HCEC 1CT (cell line): ENCODE measurements around the gene HBA1.
"Not testable (repeated sequence)": the region's sequence is repeated elsewhere in the genome, so short reads cannot be mapped to it uniquely, and the experiment has no call there.

Experiments used
- DNase-seq: peaks from one replicate; pipeline ENCODE4 v3.0.0-alpha.2; 2017

The HBA1 gene

GRCh38 chr16:160242-160641 is 16.2 kb upstream of the HBA1 start:
- DNase-seq: not testable (repeated sequence)

- DNase-seq: no peak
Observed at GRCh38 chr16:160691-161190, 15.7 kb upstream of the HBA1 start.

GRCh38 chr16:162271-162991 is 14.0 kb upstream of the HBA1 start:
- no peak for DNase-seq

- DNase-seq: not testable (repeated sequence)
Observed at GRCh38 chr16:163139-163538, 13.3 kb upstream of the HBA1 start.

- DNase-seq: not testable (repeated sequence)
Observed at GRCh38 chr16:163696-164095, 12.8 kb upstream of the HBA1 start.

DNA sequence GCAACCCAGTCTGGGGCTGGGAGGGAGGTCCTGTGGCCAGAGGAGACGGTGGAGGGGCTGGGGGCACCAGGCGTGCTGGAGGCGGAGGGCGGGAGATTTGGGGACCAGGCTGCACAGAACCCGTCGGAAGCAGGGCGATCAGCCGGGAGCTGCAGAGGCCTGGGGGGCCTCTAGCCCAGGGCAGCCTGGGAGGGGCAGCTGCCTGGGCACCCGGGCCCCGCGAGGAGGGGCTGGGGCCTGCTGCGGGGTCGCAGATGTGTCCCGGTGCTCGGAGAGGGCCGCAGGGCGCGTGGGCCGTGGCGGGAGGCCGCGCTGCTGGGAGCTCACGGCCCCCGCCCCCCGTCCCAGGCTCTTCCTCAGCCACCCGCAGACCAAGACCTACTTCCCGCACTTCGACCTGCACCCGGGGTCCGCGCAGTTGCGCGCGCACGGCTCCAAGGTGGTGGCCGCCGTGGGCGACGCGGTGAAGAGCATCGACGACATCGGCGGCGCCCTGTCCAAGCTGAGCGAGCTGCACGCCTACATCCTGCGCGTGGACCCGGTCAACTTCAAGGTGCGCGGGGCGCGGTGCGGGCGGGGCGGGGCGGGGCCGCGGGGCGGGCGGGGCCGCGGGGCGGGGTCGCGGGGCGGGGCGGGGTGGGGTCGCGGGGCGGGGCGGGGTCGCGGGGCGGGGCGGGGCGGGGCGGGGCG is 12.2 kb upstream of the HBA1 start:
- not testable (repeated sequence) for DNase-seq

DNA sequence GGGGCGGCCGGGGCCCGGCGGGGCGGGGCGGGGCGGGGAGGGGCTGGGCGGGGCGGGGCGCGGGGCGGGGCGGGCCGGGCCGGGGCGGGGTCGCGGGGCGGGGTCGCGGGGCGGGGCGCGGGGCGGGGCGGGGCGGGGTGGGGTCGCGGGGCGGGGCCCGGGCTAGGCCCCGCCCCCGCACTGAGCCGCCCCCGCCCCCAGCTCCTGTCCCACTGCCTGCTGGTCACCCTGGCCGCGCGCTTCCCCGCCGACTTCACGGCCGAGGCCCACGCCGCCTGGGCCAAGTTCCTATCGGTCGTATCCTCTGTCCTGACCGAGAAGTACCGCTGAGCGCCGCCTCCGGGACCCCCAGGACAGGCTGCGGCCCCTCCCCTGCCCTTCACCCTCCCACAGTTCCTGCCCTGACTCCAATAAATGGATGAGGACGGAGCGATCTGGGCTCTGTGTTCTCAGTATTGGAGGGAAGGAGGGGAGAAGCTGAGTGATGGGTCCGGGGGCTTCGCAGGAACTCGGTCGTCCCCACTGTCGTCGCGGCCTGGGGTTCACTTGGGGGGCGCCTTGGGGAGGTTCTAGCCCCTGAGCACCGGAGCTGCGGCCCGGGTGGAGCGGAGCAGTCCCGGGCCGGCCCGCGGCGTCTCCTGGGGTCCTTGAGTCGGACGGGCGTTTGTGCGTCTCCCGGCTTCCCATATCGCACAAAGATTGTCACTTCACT is 11.5 kb upstream of the HBA1 start:
- no peak for DNase-seq

DNA sequence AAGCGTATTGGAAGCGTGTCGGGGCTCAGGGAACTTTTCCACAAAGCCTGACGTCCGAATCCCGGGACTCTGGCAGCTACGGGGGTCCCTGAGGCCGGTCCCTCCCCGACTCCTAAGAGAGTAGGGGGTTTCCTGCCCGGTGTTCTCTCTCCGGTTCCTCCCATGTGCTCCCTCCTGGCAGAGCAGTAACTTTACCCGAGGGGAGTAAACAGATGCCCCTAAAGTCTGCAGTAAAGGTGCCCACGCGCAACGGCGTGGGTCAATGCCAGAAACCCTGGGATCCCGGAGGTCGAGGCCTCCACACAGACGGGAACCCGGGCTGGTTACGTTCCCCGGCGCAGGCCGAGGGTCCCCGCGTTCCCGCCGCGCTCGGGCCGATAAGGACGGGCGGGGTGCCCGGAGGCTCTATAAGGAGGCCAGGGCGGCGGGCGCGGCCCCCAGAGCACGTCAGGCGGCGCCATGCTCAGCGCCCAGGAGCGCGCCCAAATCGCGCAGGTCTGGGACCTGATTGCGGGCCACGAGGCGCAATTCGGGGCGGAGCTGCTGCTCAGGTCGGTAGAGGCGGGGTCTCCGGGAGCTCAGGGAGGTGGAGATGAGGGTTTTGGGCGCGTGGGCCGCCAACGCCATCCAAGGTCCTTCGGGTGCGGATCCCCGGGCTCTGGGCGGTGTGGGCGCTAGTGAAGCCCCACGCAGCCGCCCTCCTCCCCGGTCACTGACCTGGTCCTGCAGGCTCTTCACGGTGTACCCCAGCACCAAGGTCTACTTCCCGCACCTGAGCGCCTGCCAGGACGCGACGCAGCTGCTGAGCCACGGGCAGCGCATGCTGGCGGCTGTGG is 10.7 kb upstream of the HBA1 start, which contains the start of gene HBM:
TSS of gene HBM (plus strand) at position 440 of the 836 bp plus-strand sequence. CDS start at position 460, 20 bp downstream.
- DNase-seq: no peak

DNA sequence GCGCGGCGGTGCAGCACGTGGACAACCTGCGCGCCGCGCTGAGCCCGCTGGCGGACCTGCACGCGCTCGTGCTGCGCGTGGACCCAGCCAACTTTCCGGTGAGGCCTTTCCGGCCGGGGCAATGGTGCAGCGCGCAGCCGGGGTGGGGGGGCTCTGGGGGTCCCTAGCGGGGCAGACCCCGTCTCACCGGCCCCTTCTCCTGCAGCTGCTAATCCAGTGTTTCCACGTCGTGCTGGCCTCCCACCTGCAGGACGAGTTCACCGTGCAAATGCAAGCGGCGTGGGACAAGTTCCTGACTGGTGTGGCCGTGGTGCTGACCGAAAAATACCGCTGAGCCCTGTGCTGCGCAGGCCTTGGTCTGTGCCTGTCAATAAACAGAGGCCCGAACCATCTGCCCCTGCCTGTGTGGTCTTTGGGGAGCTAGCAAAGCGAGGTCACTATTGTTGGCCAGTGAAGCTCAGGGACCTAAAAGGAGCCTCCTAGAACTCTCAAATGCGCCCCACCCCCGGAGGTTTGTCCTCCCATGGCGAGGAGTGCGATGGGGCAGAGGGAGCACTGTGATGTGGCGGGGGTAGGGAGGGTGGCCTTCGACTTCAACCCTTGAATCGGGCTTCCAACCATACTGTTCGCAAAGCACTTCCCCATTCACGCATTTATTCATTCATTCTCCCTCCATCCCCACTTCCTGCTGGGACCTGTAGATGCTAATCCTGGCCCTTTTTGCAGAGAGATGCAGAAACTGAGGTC is 9.9 kb upstream of the HBA1 start:
- DNase-seq: no peak

DNA sequence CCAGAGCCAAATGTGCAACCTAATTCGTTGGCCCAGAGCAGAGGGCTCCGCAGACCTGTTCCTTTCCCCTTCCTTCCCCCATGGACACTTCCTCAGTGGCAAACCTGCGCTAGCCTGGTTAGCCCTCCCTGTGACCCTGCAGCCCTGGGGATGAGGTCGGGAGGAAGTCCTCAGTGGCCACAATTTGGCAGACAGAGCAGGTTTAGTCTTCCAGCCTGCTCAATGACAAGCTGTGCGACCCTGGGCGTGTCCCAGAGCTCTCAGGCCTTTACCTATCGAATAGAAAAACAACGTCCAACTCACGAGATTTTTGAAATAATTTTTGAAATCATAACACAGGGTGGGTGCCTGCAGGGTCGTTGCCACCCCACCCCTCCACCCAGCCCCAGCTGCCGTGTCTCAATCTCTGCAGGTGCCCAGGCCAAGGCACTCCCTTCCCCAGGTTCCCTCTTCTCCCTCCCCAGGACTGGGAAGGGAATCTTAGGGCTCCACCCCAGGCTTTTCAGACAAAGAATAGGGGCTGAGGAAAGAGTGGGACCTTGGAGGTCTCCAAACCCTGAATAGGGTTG is 9.3 kb upstream of the HBA1 start:
- no peak for DNase-seq

GRCh38 chr16:168424-168823 is 8.1 kb upstream of the HBA1 start:
- DNase-seq: no peak

- no peak for DNase-seq
Observed at GRCh38 chr16:169014-169413, 7.5 kb upstream of the HBA1 start.

- DNase-seq: peak; percentile 3
Observed at GRCh38 chr16:170088-170507, 6.4 kb upstream of the HBA1 start.

DNA sequence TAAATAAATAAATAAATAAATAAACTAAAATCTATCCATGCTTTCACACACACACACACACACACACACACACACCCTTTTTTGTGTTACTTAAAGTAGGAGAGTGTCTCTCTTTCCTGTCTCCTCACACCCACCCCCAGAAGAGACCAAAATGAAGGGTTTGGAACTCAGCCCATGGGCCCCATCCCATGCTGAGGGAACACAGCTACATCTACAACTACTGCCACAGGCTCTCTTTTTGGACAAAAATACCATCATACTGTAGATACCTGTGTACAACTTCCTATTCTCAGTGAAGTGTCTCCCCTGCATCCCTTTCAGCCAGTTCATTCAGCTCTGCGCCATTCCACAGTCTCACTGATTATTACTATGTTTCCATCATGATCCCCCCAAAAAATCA is 5.7 kb upstream of the HBA1 start:
- no peak for DNase-seq

GRCh38 chr16:172374-172941 is 4.0 kb upstream of the HBA1 start, which contains the start of gene HBA2:
Gene HBA2 (plus strand): TSS chr16:172876. CDS start chr16:172913, 37 bp downstream.
- DNase-seq: not testable (repeated sequence)

- DNase-seq: not testable (repeated sequence)
Observed at GRCh38 chr16:173211-173854, 3.1 kb upstream of the HBA1 start.

DNA sequence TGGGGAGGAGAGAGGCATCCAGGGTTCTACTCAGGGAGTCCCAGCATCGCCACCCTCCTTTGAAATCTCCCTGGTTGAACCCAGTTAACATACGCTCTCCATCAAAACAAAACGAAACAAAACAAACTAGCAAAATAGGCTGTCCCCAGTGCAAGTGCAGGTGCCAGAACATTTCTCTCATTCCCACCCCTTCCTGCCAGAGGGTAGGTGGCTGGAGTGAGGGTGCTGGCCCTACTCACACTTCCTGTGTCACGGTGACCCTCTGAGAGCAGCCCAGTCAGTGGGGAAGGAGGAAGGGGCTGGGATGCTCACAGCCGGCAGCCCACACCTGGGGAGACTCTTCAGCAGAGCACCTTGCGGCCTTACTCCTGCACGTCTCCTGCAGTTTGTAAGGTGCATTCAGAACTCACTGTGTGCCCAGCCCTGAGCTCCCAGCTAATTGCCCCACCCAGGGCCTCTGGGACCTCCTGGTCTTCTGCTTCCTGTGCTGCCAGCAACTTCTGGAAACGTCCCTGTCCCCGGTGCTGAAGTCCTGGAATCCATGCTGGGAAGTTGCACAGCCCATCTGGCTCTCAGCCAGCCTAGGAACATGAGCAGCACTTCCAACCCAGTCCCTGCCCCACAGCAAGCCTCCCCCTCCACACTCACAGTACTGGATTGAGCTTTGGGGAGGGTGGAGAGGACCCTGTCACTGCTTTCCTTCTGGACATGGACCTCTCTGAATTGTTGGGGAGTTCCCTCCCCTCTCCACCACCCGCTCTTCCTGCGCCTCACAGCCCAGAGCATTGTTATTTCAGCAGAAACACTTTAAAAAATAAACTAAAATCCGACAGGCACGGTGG is 2.3 kb upstream of the HBA1 start:
- peak; percentile 5 for DNase-seq

DNA sequence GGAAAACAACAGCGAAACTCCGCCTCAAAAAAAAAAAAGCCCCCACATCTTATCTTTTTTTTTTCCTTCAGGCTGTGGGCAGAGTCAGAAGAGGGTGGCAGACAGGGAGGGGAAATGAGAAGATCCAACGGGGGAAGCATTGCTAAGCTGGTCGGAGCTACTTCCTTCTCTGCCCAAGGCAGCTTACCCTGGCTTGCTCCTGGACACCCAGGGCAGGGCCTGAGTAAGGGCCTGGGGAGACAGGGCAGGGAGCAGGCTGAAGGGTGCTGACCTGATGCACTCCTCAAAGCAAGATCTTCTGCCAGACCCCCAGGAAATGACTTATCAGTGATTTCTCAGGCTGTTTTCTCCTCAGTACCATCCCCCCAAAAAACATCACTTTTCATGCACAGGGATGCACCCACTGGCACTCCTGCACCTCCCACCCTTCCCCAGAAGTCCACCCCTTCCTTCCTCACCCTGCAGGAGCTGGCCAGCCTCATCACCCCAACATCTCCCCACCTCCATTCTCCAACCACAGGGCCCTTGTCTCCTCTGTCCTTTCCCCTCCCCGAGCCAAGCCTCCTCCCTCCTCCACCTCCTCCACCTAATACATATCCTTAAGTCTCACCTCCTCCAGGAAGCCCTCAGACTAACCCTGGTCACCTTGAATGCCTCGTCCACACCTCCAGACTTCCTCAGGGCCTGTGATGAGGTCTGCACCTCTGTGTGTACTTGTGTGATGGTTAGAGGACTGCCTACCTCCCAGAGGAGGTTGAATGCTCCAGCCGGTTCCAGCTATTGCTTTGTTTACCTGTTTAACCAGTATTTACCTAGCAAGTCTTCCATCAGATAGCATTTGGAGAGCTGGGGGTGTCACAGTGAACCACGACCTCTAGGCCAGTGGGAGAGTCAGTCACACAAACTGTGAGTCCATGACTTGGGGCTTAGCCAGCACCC is 1.2 kb upstream of the HBA1 start:
- DNase-seq: no peak
